Testis (tissue), 3 donors: Measurements from ENCODE around the gene SMDT1. TPM values are rescaled to one million over a fixed set of nuclear protein-coding genes. Genes with fewer than 3 reads are reported as not detected.
"Not testable (repeated sequence)": the region's sequence is repeated elsewhere in the genome, so short reads cannot be mapped to it uniquely, and the experiment has no call there.

Source experiments
- DNase-seq: peaks from one replicate; pipeline ENCODE4 v3.0.0-alpha.2; 2019
- H3K27ac ChIP-seq, 2 donors: fragments of 200-600 bp; sonication (generic); one replicate each; pipeline ENCODE4 v1.5.1; 2019
- H3K27me3 ChIP-seq: fragments of 200-600 bp; sonication (generic); one replicate; pipeline ENCODE4 v1.5.1; 2019
- H3K36me3 ChIP-seq: fragments of 200-600 bp; sonication (generic); one replicate; pipeline ENCODE4 v1.5.1; 2017; ENCODE audit warnings: low read depth; ENCODE audit errors: missing control alignments
- H3K4me1 ChIP-seq: fragments of 200-600 bp; sonication (generic); one replicate; pipeline ENCODE4 v1.5.1; 2019
- H3K4me3 ChIP-seq, 2 donors: fragments of 200-600 bp; sonication (generic); one replicate each; pipeline ENCODE4 v1.5.1; 2017 to 2019
- H3K9me3 ChIP-seq: fragments of 200-600 bp; sonication (generic); one replicate; pipeline ENCODE4 v1.5.1; 2017
- POLR2A ChIP-seq: fragments of 450-650 bp; IDR thresholded peaks from one replicate; pipeline ENCODE4 v1.6.1; 2017; ENCODE audit warnings: antibody characterized with exemption, mild to moderate bottlenecking, moderate library complexity
- WGBS, 2 donors: methylation state at CpG; one replicate each; pipeline ENCODE4 v1.1.5; 2018; 5-methylcytosine and 5-hydroxymethylcytosine counted together
- intact Hi-C: fragments of 100-400 bp; cut with DNase I; formaldehyde crosslinking; loops from one replicate; pipeline ENCODE4 v1.15.1; 2023; ENCODE audit warnings: low total_unique reads
- polyA plus RNA-seq: library from polyadenylated mRNA; stranded (reverse); fragments of 350-450 nt; fragmentation: Illumina TruSeq; extraction: RNeasy Lipid Tissue Mini Kit (QIAGEN cat#74804); gene quantifications from one replicate; pipeline ENCODE4 v1.2.3, GENCODE V29; 2014; ENCODE audit warnings: low read depth, low replicate concordance; ENCODE audit not compliant: insufficient read depth
- total RNA-seq, 2 donors: library from RNA; depleted of rRNA; stranded (reverse); fragments of >200 nt; gene quantifications; one replicate each; pipeline ENCODE4 v1.2.3, GENCODE V29; 2016
- TF ChIP-seq, protein P1 (sequence below), 3 experiments: fragments of 450-650 bp in 2 of 3; fragments of 200-600 bp in 1 of 3; sonication (generic) in 1 of 3; IDR thresholded peaks; one replicate each; pipeline ENCODE4 v1.5.1; 2016 to 2019; ENCODE audit warnings: antibody characterized with exemption in 3 of 3, mild to moderate bottlenecking in 2 of 3, moderate library complexity in 1 of 3

SMDT1 gene
- total and polyA plus RNA-seq, 3 donors from 2014 or later: 14.3 to 130 (median 19.4) TPM

GRCh38 chr22:42127606-42128005, 48.1 kb downstream of the SMDT1 start:
- Histone ChIP-seq H3K4me3 (no peak overlapping the region), H3K27me3 (no peaks in the 10 kb centered on the region), H3K9me3 (no peaks in the 10 kb centered on the region), H3K27ac (no peak overlapping the region), H3K4me1 (no peaks in the 10 kb centered on the region), H3K36me3 (no peaks in the 10 kb centered on the region)
- TF ChIP-seq, protein P1, sequence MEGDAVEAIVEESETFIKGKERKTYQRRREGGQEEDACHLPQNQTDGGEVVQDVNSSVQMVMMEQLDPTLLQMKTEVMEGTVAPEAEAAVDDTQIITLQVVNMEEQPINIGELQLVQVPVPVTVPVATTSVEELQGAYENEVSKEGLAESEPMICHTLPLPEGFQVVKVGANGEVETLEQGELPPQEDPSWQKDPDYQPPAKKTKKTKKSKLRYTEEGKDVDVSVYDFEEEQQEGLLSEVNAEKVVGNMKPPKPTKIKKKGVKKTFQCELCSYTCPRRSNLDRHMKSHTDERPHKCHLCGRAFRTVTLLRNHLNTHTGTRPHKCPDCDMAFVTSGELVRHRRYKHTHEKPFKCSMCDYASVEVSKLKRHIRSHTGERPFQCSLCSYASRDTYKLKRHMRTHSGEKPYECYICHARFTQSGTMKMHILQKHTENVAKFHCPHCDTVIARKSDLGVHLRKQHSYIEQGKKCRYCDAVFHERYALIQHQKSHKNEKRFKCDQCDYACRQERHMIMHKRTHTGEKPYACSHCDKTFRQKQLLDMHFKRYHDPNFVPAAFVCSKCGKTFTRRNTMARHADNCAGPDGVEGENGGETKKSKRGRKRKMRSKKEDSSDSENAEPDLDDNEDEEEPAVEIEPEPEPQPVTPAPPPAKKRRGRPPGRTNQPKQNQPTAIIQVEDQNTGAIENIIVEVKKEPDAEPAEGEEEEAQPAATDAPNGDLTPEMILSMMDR (IDR thresholded peaks at IDR 0.05): no peak
- TF ChIP-seq POLR2A: no peak
- DNase-seq: no peak
- 86 to 88% methylated on average over 10 to 13 of the region's 16 CpGs for WGBS, 2 donors
- intact Hi-C loops: no loop called here

DNA sequence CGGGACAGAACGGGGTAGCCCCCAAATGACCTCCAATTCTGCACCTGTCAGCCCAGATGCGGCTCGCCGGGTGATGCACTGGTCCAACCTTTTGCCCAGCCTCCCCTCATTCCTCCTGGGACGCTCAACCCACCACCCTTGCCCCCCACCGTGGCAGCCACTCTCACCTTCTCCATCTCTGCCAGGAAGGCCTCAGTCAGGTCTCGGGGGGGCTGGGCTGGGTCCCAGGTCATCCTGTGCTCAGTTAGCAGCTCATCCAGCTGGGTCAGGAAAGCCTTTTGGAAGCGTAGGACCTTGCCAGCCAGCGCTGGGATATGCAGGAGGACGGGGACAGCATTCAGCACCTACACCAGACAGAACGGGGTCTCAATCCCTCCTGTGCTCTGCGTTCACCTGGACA, 48.5 kb downstream of the SMDT1 start:
- DNase-seq, H3K4me1 ChIP-seq, H3K4me3 ChIP-seq, H3K9me3 ChIP-seq, H3K27me3 ChIP-seq, H3K36me3 ChIP-seq, intact Hi-C loops, H3K27ac ChIP-seq: not testable (repeated sequence)
- 68 to 87% methylated on average over 7 to 13 of the region's 13 CpGs for WGBS, 2 donors

GRCh38 chr22:42128776-42129694, 49.5 kb downstream of the SMDT1 start:
- H3K36me3 ChIP-seq, H3K9me3 ChIP-seq, H3K27me3 ChIP-seq, H3K4me1 ChIP-seq, H3K4me3 ChIP-seq, H3K27ac ChIP-seq, intact Hi-C loops: not testable (repeated sequence)
- WGBS, 2 donors: 37 to 72% methylated on average over 41 to 55 of the region's 65 CpGs
- peak; percentile 51 for DNase-seq

DNA sequence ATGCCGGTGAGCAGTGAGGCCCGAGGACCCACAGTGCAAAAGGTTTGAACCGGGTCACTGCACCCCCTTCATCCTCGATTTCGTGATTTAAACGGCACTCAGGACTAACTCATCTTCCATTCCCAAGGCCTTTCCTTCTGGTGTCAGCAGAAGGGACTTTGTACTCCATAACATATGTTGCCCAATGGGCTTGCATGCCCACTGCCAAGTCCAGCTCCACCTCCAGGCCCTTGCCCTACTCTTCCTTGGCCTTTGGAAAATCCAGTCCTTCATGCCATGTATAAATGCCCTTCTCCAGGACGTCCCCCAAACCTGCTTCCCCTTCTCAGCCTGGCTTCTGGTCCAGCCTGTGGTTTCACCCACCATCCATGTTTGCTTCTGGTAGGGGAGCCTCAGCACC, 50.7 kb downstream of the SMDT1 start:
- H3K27ac ChIP-seq, H3K27me3 ChIP-seq, H3K4me1 ChIP-seq, intact Hi-C loops, H3K36me3 ChIP-seq, H3K4me3 ChIP-seq, DNase-seq, H3K9me3 ChIP-seq: not testable (repeated sequence)
- 0 to 67% methylated on average over 1 of the region's 7 CpGs for WGBS, 2 donors

GRCh38 chr22:42130639-42131431, 51.3 kb downstream of the SMDT1 start, which contains the start of gene CYP2D6:
Gene CYP2D6, minus strand, starts transcription at chr22:42130810. Its CDS starts 19 bp downstream, at chr22:42130791.
- intact Hi-C loops, H3K36me3 ChIP-seq, H3K9me3 ChIP-seq, H3K4me1 ChIP-seq, H3K4me3 ChIP-seq, H3K27ac ChIP-seq, H3K27me3 ChIP-seq, DNase-seq: not testable (repeated sequence)
- WGBS, 2 donors: 87 to 92% methylated on average over 7 to 13 of the region's 14 CpGs

- TF ChIP-seq, protein P1 (IDR thresholded peaks at IDR 0.05): no peak
- TF ChIP-seq POLR2A: no peak
- 66 to 74% methylated on average over 8 of the region's 8 CpGs for WGBS, 2 donors
- intact Hi-C loops: no loop called here
- no peaks in the 10 kb centered on the region for H3K27me3 ChIP-seq
- no peak for DNase-seq
- H3K36me3 ChIP-seq: no peaks in the 10 kb centered on the region
- no peaks in the 10 kb centered on the region for H3K9me3 ChIP-seq
- H3K27ac ChIP-seq: no peak overlapping the region
- no peak overlapping the region for H3K4me3 ChIP-seq
- H3K4me1 ChIP-seq: no peaks in the 10 kb centered on the region
Measured at GRCh38 chr22:42131562-42131961, 52.1 kb downstream of the SMDT1 start.
